SU-DHL-6 (cell line): ENCODE measurements around the gene TEX35.

Source experiments
- H2AFZ ChIP-seq: fragments of 200-600 bp; sonication (generic); 2 replicates; pipeline ENCODE4 v1.6.1; 2014; ENCODE audit warnings: low read depth, mild to moderate bottlenecking, moderate library complexity, mixed read lengths, antibody characterized with exemption, low read length; ENCODE audit not compliant: severe bottlenecking
- H3F3A ChIP-seq: fragments of 200-600 bp; shearing (Covaris generic); 2 replicates; pipeline ENCODE4 v1.6.0; 2016; ENCODE audit warnings: antibody characterized with exemption, mild to moderate bottlenecking; ENCODE audit not compliant: insufficient read depth
- H3K27ac ChIP-seq: fragments of 200-600 bp; sonication (generic); 2 replicates; pipeline ENCODE4 v1.5.1; 2016; ENCODE audit warnings: low read depth, mild to moderate bottlenecking, low read length, moderate library complexity, mixed read lengths
- H3K27me3 ChIP-seq: fragments of 200-600 bp; sonication (generic), shearing (Covaris generic); 2 replicates; pipeline ENCODE4 v1.6.0; 2014; ENCODE audit warnings: mild to moderate bottlenecking, low read length
- H3K36me3 ChIP-seq: fragments of 200-600 bp; sonication (generic); 2 replicates; pipeline ENCODE4 v1.6.1; 2014; ENCODE audit warnings: mild to moderate bottlenecking, low read length, mixed read lengths
- H3K4me2 ChIP-seq: fragments of 300-600, 200-600 bp; shearing (Covaris generic), sonication (generic); 2 replicates; pipeline ENCODE4 v1.6.0; 2014; ENCODE audit warnings: low read length, low read depth, mild to moderate bottlenecking; ENCODE audit not compliant: poor library complexity, severe bottlenecking
- H3K4me3 ChIP-seq: fragments of 200-600 bp; sonication (generic); 2 replicates; pipeline ENCODE4 v1.5.1; 2014; ENCODE audit warnings: antibody characterized with exemption, low read length, mild to moderate bottlenecking, mixed read lengths; ENCODE audit not compliant: insufficient read depth, poor library complexity, severe bottlenecking
- H3K79me2 ChIP-seq: fragments of 200-600 bp; sonication (generic); 2 replicates; pipeline ENCODE4 v1.6.1; 2014; ENCODE audit warnings: mild to moderate bottlenecking, low read length, moderate library complexity; ENCODE audit not compliant: insufficient read depth
- H3K9ac ChIP-seq: fragments of 200-600 bp; sonication (generic); 2 replicates; pipeline ENCODE4 v1.7.0; 2014; ENCODE audit warnings: mild to moderate bottlenecking, low read length
- H3K9me2 ChIP-seq: fragments of 200-600 bp; sonication (generic); replicated peaks from 2 replicates; pipeline ENCODE4 v1.6.1; 2014; ENCODE audit warnings: low read length; ENCODE audit not compliant: insufficient read depth
- H3K9me3 ChIP-seq: fragments of 200-600 bp; sonication (generic); 2 replicates; pipeline ENCODE4 v1.6.1; 2014; ENCODE audit warnings: low read length, mixed read lengths; ENCODE audit not compliant: insufficient read depth
- H4K20me1 ChIP-seq: fragments of 200-600 bp; sonication (generic); 2 replicates; pipeline ENCODE4 v1.6.1; 2014; ENCODE audit warnings: low read depth, mild to moderate bottlenecking, antibody characterized with exemption, low read length, moderate library complexity, mixed read lengths
- CTCF ChIP-seq: fragments of 200-600 bp; sonication (generic); IDR thresholded peaks from one replicate; pipeline ENCODE4 v1.5.1; 2017; ENCODE audit warnings: antibody characterized with exemption, mild to moderate bottlenecking, low read length, moderate library complexity; ENCODE audit not compliant: insufficient read depth, poor library complexity, severe bottlenecking
- EZH2phosphoT487 ChIP-seq: fragments of 200-600 bp; sonication (generic), shearing (Covaris generic); conservative IDR thresholded peaks from 2 replicates; pipeline ENCODE4 v1.6.1; 2018; ENCODE audit warnings: mild to moderate bottlenecking, antibody characterized with exemption, low read length, moderate library complexity, mixed read lengths

Gene TEX35

GRCh38 chr1:178490967-178491366 is 21.9 kb upstream of the TEX35 start:
- Histone ChIP-seq H4K20me1 (no peaks in the 10 kb centered on the region), H3K27me3 (no peaks in the 10 kb centered on the region), H3K9me3 (no peaks in the 10 kb centered on the region), H3K4me3 (no peak overlapping the region), H3K9me2 (no peaks in the 10 kb centered on the region), H3F3A (no peaks in the 10 kb centered on the region), H3K36me3 (no peaks in the 10 kb centered on the region), H3K79me2 (no peaks in the 10 kb centered on the region), H3K27ac (no peak overlapping the region), H2AFZ (no peak overlapping the region), H3K9ac (no peak overlapping the region), H3K4me2 (no peak overlapping the region)
- no peak for TF ChIP-seq EZH2phosphoT487
- no peak for TF ChIP-seq CTCF

GRCh38 chr1:178491721-178492120 is 21.2 kb upstream of the TEX35 start:
- Histone ChIP-seq H3F3A (no peaks in the 10 kb centered on the region), H2AFZ (no peak overlapping the region), H3K4me2 (no peak overlapping the region), H3K27ac (no peak overlapping the region), H3K9me3 (no peaks in the 10 kb centered on the region), H3K9me2 (no peaks in the 10 kb centered on the region), H4K20me1 (no peaks in the 10 kb centered on the region), H3K79me2 (no peaks in the 10 kb centered on the region), H3K4me3 (no peak overlapping the region), H3K27me3 (no peaks in the 10 kb centered on the region), H3K9ac (no peak overlapping the region), H3K36me3 (no peaks in the 10 kb centered on the region)
- TF ChIP-seq EZH2phosphoT487 (no peak), CTCF (no peak)

GRCh38 chr1:178492341-178492740 is 20.6 kb upstream of the TEX35 start:
- TF ChIP-seq EZH2phosphoT487 (no peak), CTCF (no peak)
- H3K36me3 ChIP-seq, result no peaks in the 10 kb centered on the region
- no peaks in the 10 kb centered on the region for H4K20me1 ChIP-seq
- H3K9me2 ChIP-seq, result no peaks in the 10 kb centered on the region
- no peaks in the 10 kb centered on the region for H3K79me2 ChIP-seq
- no peaks in the 10 kb centered on the region for H3K9me3 ChIP-seq
- H3F3A ChIP-seq, result no peaks in the 10 kb centered on the region
- no peak overlapping the region for H3K27ac ChIP-seq
- no peaks in the 10 kb centered on the region for H3K27me3 ChIP-seq
- H3K4me3 ChIP-seq, result no peak overlapping the region
- H3K4me2 ChIP-seq, result no peak overlapping the region
- no peak overlapping the region for H3K9ac ChIP-seq
- no peak overlapping the region for H2AFZ ChIP-seq
